Left forelimb (tissue), 1 donor: Measurements from ENCODE around the gene KRTAP5-3.
"Not testable (repeated sequence)": the region's sequence is repeated elsewhere in the genome, so short reads cannot be mapped to it uniquely, and the experiment has no call there.

Experiments
- DNase-seq: peaks from one replicate; pipeline ENCODE4 v3.0.0-alpha.2; 2018; ENCODE audit warnings: low spot score

The KRTAP5-3 gene

GRCh38 chr11:1608363-1608762 is at the start of gene KRTAP5-3:
Gene KRTAP5-3, minus strand, starts transcription at chr11:1608463. Its CDS starts 78 bp downstream, at chr11:1608385.
- DNase-seq = no peak

GRCh38 chr11:1656670-1657069 is 48.4 kb upstream of the KRTAP5-3 start:
- peak; percentile 1 for DNase-seq

- peak; percentile 40 for DNase-seq
Measured at GRCh38 chr11:1656061-1656441, 47.8 kb upstream of the KRTAP5-3 start.

GRCh38 chr11:1655168-1656060 is 47.2 kb upstream of the KRTAP5-3 start:
- DNase-seq = peak; percentile 51

GRCh38 chr11:1654388-1655167 is 46.3 kb upstream of the KRTAP5-3 start:
- peak; percentile 26 for DNase-seq

- DNase-seq = no peak
Measured at GRCh38 chr11:1653541-1654387, 45.5 kb upstream of the KRTAP5-3 start.

GRCh38 chr11:1652771-1653540 is 44.7 kb upstream of the KRTAP5-3 start:
- DNase-seq = peak; percentile 91

GRCh38 chr11:1652442-1652770 is 44.1 kb upstream of the KRTAP5-3 start:
- no peak for DNase-seq

- no peak for DNase-seq
Measured at GRCh38 chr11:1652026-1652425, 43.8 kb upstream of the KRTAP5-3 start.

- no peak for DNase-seq
Measured at GRCh38 chr11:1651411-1651980, 43.2 kb upstream of the KRTAP5-3 start.

- DNase-seq = no peak
Measured at GRCh38 chr11:1650918-1651262, 42.6 kb upstream of the KRTAP5-3 start.

GRCh38 chr11:1650034-1650917 is 42.0 kb upstream of the KRTAP5-3 start:
- DNase-seq = no peak

GRCh38 chr11:1648653-1649420 is 40.6 kb upstream of the KRTAP5-3 start:
- DNase-seq = no peak

GRCh38 chr11:1647901-1648652 is 39.8 kb upstream of the KRTAP5-3 start:
- no peak for DNase-seq

- DNase-seq = not testable (repeated sequence)
Measured at GRCh38 chr11:1646540-1646939, 38.3 kb upstream of the KRTAP5-3 start.

GRCh38 chr11:1645357-1645821 is 37.1 kb upstream of the KRTAP5-3 start:
- no peak for DNase-seq

GRCh38 chr11:1644601-1645356 is 36.5 kb upstream of the KRTAP5-3 start:
- no peak for DNase-seq
